Tibial nerve (tissue), 4 donors: ENCODE results near the gene SAMD15. TPM values are rescaled to one million over a fixed set of nuclear protein-coding genes. Genes with fewer than 3 reads are reported as not detected.

Experiments
- DNase-seq, 2 donors: peaks; one replicate each; pipeline ENCODE4 v3.0.0-alpha.2; 2019; ENCODE audit warnings: low spot score in 2 of 2
- H3K27ac ChIP-seq, 4 donors: fragments of 200-600 bp; sonication (generic) in 3 of 4; one replicate each; pipeline ENCODE4 v1.5.1; 2017 to 2019; ENCODE audit warnings: mild to moderate bottlenecking in 1 of 4
- H3K27me3 ChIP-seq, 2 donors: fragments of 200-600 bp; sonication (generic) in 1 of 2; one replicate each; pipeline versions ENCODE4 v1.5.1 to v1.6.0; 2017 to 2019
- H3K36me3 ChIP-seq, 3 donors: fragments of 200-600 bp; sonication (generic); one replicate each; pipeline ENCODE4 v1.5.1; 2018 to 2019
- H3K4me1 ChIP-seq, 4 donors: fragments of 200-600 bp; sonication (generic) in 3 of 4; one replicate each; pipeline ENCODE4 v1.5.1; 2017 to 2019
- H3K4me3 ChIP-seq, 4 donors: fragments of 200-600 bp; sonication (generic) in 3 of 4; one replicate each; pipeline ENCODE4 v1.5.1; 2017 to 2019; ENCODE audit warnings: mild to moderate bottlenecking in 1 of 4, moderate library complexity in 1 of 4
- H3K9me3 ChIP-seq, 4 donors: fragments of 200-600 bp; sonication (generic) in 3 of 4; one replicate each; pipeline ENCODE4 v1.5.1; 2017 to 2019
- EP300 ChIP-seq, 2 donors: sonication (generic); formaldehyde crosslinking; IDR thresholded peaks; one replicate each; pipeline ENCODE4 v1.6.1; 2017; ENCODE audit warnings: antibody characterized with exemption in 2 of 2, mild to moderate bottlenecking in 1 of 2
- POLR2A ChIP-seq, 2 donors: fragments of 450-650 bp; IDR thresholded peaks; one replicate each; pipeline ENCODE4 v1.6.1; 2017; ENCODE audit warnings: antibody characterized with exemption in 2 of 2, mild to moderate bottlenecking in 2 of 2, moderate library complexity in 2 of 2
- WGBS, 2 donors: methylation state at CpG; one replicate each; pipeline ENCODE4 v1.1.5; 2018; 5-methylcytosine and 5-hydroxymethylcytosine counted together
- total RNA-seq, 4 donors: library from RNA; depleted of rRNA; stranded (reverse); fragments of >200 nt; gene quantifications; one replicate each; pipeline ENCODE4 v1.1.0, GENCODE V29; 2016
- TF ChIP-seq, protein P1 (sequence below), 5 experiments: fragments of 200-600 bp in 3 of 5; fragments of 450-650 bp in 2 of 5; sonication (generic) in 3 of 5; IDR thresholded peaks; one replicate each; pipeline ENCODE4 v1.5.1; 2016 to 2019; ENCODE audit warnings: antibody characterized with exemption in 5 of 5, mild to moderate bottlenecking in 3 of 5, moderate library complexity in 2 of 5

SAMD15 gene
- total RNA-seq, 4 donors from 2014 or later, result 1.1 to 3.1 (median 1.5) TPM; not detected in 1

- no peaks in the 10 kb centered on the region for H3K27me3 ChIP-seq
- H3K27ac ChIP-seq, result no peak overlapping the region
- no peak overlapping the region for H3K4me3 ChIP-seq
- WGBS, 2 donors, result 94% methylated on average over 4 of the region's 4 CpGs
- DNase-seq, result no peak
- no peaks in the 10 kb centered on the region for H3K4me1 ChIP-seq
- no peaks in the 10 kb centered on the region for H3K36me3 ChIP-seq
- no peaks in the 10 kb centered on the region for H3K9me3 ChIP-seq
- TF ChIP-seq, protein P1, sequence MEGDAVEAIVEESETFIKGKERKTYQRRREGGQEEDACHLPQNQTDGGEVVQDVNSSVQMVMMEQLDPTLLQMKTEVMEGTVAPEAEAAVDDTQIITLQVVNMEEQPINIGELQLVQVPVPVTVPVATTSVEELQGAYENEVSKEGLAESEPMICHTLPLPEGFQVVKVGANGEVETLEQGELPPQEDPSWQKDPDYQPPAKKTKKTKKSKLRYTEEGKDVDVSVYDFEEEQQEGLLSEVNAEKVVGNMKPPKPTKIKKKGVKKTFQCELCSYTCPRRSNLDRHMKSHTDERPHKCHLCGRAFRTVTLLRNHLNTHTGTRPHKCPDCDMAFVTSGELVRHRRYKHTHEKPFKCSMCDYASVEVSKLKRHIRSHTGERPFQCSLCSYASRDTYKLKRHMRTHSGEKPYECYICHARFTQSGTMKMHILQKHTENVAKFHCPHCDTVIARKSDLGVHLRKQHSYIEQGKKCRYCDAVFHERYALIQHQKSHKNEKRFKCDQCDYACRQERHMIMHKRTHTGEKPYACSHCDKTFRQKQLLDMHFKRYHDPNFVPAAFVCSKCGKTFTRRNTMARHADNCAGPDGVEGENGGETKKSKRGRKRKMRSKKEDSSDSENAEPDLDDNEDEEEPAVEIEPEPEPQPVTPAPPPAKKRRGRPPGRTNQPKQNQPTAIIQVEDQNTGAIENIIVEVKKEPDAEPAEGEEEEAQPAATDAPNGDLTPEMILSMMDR (IDR thresholded peaks at IDR 0.05), result no peak
- TF ChIP-seq POLR2A (IDR thresholded peaks at IDR 0.05), result no peak
- TF ChIP-seq EP300 (IDR thresholded peaks at IDR 0.05), result no peak
Observed at GRCh38 chr14:77356899-77357298, 20.3 kb upstream of the SAMD15 start.

DNA sequence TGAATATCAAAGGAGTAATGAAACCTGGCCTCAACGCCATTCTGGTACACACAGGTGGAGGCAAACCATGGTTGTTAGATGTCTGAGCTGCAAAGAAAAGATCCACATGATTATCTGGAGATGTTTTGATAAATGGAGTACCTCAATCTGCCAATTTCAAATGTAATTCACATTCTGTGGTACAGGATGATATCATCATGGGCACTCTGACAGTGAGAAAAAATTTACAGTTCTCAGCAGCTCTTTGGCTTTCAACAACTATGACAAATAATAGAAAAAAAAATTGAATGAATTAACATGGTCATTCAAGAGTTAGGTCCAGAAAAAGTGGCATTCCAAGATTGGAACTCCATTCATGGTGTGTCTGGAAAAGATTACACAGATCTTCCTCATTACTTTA, 17.6 kb upstream of the SAMD15 start:
- 100% methylated on average over 1 of the region's 1 CpG for WGBS, 2 donors
- Histone ChIP-seq H3K4me3 (no peak overlapping the region), H3K4me1 (no peaks in the 10 kb centered on the region), H3K9me3 (no peaks in the 10 kb centered on the region), H3K27me3 (no peaks in the 10 kb centered on the region), H3K27ac (no peak overlapping the region), H3K36me3 (no peaks in the 10 kb centered on the region)
- TF ChIP-seq EP300 (IDR thresholded peaks at IDR 0.05) (no peak), POLR2A (IDR thresholded peaks at IDR 0.05) (no peak)
- TF ChIP-seq, protein P1 (IDR thresholded peaks at IDR 0.05), result no peak
- no peak for DNase-seq

- Histone ChIP-seq H3K36me3 (no peaks in the 10 kb centered on the region), H3K4me3 (no peak overlapping the region), H3K4me1 (no peaks in the 10 kb centered on the region), H3K27me3 (no peaks in the 10 kb centered on the region), H3K27ac (no peak overlapping the region), H3K9me3 (no peaks in the 10 kb centered on the region)
- TF ChIP-seq EP300 (IDR thresholded peaks at IDR 0.05) (no peak), POLR2A (IDR thresholded peaks at IDR 0.05) (no peak)
- TF ChIP-seq, protein P1 (IDR thresholded peaks at IDR 0.05), result no peak
- WGBS, 2 donors, result 85 to 89% methylated on average over 3 of the region's 3 CpGs
- no peak for DNase-seq
Observed at GRCh38 chr14:77364146-77364545, 13.0 kb upstream of the SAMD15 start.

- DNase-seq, result no peak
- WGBS, 2 donors, result 57 to 63% methylated on average over 1 of the region's 1 CpG
- Histone ChIP-seq H3K27ac (no peak overlapping the region), H3K4me1 (peaks cover 0 to 5% (median 0%) of the 10 kb centered on the region in 4 donors), H3K36me3 (no peaks in the 10 kb centered on the region), H3K9me3 (no peaks in the 10 kb centered on the region), H3K27me3 (no peaks in the 10 kb centered on the region), H3K4me3 (no peak overlapping the region)
- TF ChIP-seq, protein P1 (IDR thresholded peaks at IDR 0.05), result no peak
- TF ChIP-seq EP300 (IDR thresholded peaks at IDR 0.05), result no peak
- no peak for TF ChIP-seq POLR2A (IDR thresholded peaks at IDR 0.05)
Observed at GRCh38 chr14:77369285-77369684, 7.9 kb upstream of the SAMD15 start.

- DNase-seq, result no peak
- TF ChIP-seq POLR2A (IDR thresholded peaks at IDR 0.05), result no peak
- TF ChIP-seq, protein P1 (IDR thresholded peaks at IDR 0.05), result no peak
- Histone ChIP-seq H3K27ac (no peak overlapping the region), H3K9me3 (no peaks in the 10 kb centered on the region), H3K27me3 (no peaks in the 10 kb centered on the region), H3K36me3 (no peaks in the 10 kb centered on the region), H3K4me1 (peaks cover 0 to 22% (median 0%) of the 10 kb centered on the region in 4 donors), H3K4me3 (no peak overlapping the region)
- WGBS, 2 donors, result 32 to 44% methylated on average over 4 of the region's 4 CpGs
Observed at GRCh38 chr14:77372304-77372841, 4.8 kb upstream of the SAMD15 start.
